ENCODE measurements around the gene ADRA1B.

The ADRA1B gene

DNA sequence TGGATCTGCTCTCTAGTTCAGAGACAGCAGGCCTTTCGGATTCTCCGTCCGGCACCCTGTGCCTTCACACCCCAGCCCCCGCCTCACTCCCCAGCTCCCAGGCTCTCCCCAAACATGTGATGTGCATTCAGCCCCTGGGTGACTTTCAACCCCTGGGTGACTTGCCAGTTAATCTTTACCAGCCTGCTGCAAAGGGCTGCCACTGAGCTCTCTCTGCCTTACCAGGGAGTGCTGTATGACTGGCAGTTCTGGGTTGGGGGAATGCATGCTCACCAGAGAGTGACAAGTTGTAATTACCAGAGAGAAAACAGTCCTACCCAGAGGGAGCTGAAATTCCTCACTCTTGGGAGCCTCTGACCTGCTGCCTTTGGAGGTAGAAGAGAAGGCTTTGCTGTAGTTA, 4.9 kb upstream of the ADRA1B start:
- no peaks in the 10 kb centered on the region for H3K36me3 ChIP-seq
- DNase-seq, result no peak
- H3K4me3 ChIP-seq (ENCODE audit: low read depth, low read length), result no peak overlapping the region
- no peak overlapping the region for H3K27ac ChIP-seq
- no peaks in the 10 kb centered on the region for H3K9me3 ChIP-seq (ENCODE audit: severe bottlenecking)
- H3K27me3 ChIP-seq (ENCODE audit: insufficient read depth, low read depth, severe bottlenecking), result peaks cover 4% of the 10 kb centered on the region
- TF ChIP-seq, protein P1, sequence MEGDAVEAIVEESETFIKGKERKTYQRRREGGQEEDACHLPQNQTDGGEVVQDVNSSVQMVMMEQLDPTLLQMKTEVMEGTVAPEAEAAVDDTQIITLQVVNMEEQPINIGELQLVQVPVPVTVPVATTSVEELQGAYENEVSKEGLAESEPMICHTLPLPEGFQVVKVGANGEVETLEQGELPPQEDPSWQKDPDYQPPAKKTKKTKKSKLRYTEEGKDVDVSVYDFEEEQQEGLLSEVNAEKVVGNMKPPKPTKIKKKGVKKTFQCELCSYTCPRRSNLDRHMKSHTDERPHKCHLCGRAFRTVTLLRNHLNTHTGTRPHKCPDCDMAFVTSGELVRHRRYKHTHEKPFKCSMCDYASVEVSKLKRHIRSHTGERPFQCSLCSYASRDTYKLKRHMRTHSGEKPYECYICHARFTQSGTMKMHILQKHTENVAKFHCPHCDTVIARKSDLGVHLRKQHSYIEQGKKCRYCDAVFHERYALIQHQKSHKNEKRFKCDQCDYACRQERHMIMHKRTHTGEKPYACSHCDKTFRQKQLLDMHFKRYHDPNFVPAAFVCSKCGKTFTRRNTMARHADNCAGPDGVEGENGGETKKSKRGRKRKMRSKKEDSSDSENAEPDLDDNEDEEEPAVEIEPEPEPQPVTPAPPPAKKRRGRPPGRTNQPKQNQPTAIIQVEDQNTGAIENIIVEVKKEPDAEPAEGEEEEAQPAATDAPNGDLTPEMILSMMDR (IDR thresholded peaks at IDR 0.05; ENCODE audit: low read depth, low read length), result no peak

DNA sequence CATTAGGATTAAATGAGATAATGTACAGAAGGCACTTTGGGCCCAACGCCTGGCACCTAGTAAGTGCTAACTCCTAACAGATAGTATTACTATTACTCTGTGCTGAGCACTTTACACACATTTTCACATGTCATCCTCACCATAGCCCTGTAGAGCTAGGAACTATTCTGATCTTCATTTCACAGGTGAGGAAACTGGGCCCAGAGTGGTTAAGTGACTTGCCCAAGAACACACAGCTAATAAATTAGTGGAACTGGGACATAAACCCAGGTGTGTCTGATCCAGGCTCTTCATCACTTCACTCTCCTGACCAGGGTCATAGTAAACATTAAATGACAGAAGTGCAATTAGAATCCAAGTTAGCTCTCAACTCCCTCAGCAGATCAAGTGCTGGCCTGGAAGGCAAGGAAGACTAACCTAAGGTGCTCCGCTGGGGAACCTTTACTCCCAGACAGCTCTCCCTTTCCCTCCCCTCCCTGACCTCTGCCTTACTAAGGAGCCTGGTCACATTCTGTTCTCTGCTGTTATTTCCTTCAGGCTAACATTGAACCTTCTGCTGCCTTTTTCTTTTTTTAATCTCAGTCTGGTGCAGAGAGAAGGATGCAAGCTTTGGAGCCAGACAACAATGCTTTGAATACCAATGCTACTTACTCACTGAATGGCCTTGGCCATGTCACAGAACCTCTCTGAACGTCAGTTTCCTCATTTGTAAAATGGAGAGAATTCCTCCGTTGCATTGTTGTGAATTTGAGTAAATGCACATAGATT, 4.1 kb upstream of the ADRA1B start:
- Histone ChIP-seq H3K27me3 (ENCODE audit: insufficient read depth, low read depth, severe bottlenecking) (peaks cover 4% of the 10 kb centered on the region), H3K4me3 (ENCODE audit: low read depth, low read length) (no peak overlapping the region), H3K9me3 (ENCODE audit: severe bottlenecking) (no peaks in the 10 kb centered on the region), H3K36me3 (no peaks in the 10 kb centered on the region), H3K27ac (no peak overlapping the region)
- TF ChIP-seq, protein P1 (IDR thresholded peaks at IDR 0.05; ENCODE audit: low read depth, low read length), result no peak
- DNase-seq, result no peak

GRCh38 chr5:159913048-159913447, 3.2 kb upstream of the ADRA1B start:
- no peak overlapping the region for H3K4me3 ChIP-seq (ENCODE audit: low read depth, low read length)
- TF ChIP-seq, protein P1 (IDR thresholded peaks at IDR 0.05; ENCODE audit: low read depth, low read length), result no peak
- no peaks in the 10 kb centered on the region for H3K9me3 ChIP-seq (ENCODE audit: severe bottlenecking)
- DNase-seq, result no peak
- H3K27me3 ChIP-seq (ENCODE audit: insufficient read depth, low read depth, severe bottlenecking), result peaks cover 4% of the 10 kb centered on the region
- no peak overlapping the region for H3K27ac ChIP-seq
- no peaks in the 10 kb centered on the region for H3K36me3 ChIP-seq

DNA sequence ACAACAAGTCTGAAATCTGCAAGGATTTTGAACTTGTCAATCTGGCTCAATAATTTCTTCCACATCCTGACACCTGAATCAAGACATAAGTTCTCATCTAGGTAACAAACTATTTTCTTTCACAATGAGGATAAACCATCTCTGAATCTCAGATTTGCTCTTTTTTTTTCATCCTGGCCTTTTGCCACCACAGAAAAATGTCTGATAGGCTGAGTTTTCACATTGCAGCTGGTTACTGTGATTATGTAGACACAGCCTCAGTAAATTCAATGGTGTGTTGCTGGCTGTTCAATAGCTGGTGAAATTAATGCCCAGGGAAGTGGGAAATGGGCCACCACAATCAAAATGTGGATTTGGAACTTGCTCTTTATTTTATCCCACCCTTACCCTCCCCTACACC, 2.8 kb upstream of the ADRA1B start:
- no peak overlapping the region for H3K4me3 ChIP-seq (ENCODE audit: low read depth, low read length)
- no peak overlapping the region for H3K27ac ChIP-seq
- H3K9me3 ChIP-seq (ENCODE audit: severe bottlenecking), result no peaks in the 10 kb centered on the region
- no peaks in the 10 kb centered on the region for H3K36me3 ChIP-seq
- DNase-seq, result no peak
- H3K27me3 ChIP-seq (ENCODE audit: insufficient read depth, low read depth, severe bottlenecking), result peaks cover 4% of the 10 kb centered on the region
- TF ChIP-seq, protein P1 (IDR thresholded peaks at IDR 0.05; ENCODE audit: low read depth, low read length), result no peak

- TF ChIP-seq, protein P1 (IDR thresholded peaks at IDR 0.05; ENCODE audit: low read depth, low read length), result 0 out of 2 replicates have a peak, but pooled peaks have one; percentile 17
Measured at GRCh38 chr5:159916841-159917761, 819 bp downstream of the ADRA1B start.

More at GRCh38 chr5:159916841-159917761, 819 bp downstream of the ADRA1B start:
- H3K36me3 ChIP-seq, result no peaks in the 10 kb centered on the region
- DNase-seq, result no peak
- no peaks in the 10 kb centered on the region for H3K9me3 ChIP-seq (ENCODE audit: severe bottlenecking)
- peak overlapping the region; percentile 20 for H3K4me3 ChIP-seq (ENCODE audit: low read depth, low read length)
- H3K27me3 ChIP-seq (ENCODE audit: insufficient read depth, low read depth, severe bottlenecking), result peaks cover 4% of the 10 kb centered on the region
- H3K27ac ChIP-seq, result no peak overlapping the region
